Right lobe of liver (tissue), 4 donors: Measurements from ENCODE around the gene PEX13.

Experiments used
- CTCF ChIP-seq, 4 donors: fragments of 200-600 bp in 3 of 4; fragments of 450-650 bp in 1 of 4; IDR thresholded peaks; one replicate each; pipeline versions ENCODE4 v1.5.1 to v1.8.0; 2016 to 2022; ENCODE audit warnings: antibody characterized with exemption in 4 of 4, mild to moderate bottlenecking in 2 of 4
- POLR2A ChIP-seq: fragments of 450-650 bp; IDR thresholded peaks from one replicate; pipeline ENCODE4 v1.6.1; 2017; ENCODE audit warnings: antibody characterized with exemption, mild to moderate bottlenecking
- donor health status: DM: no; HTN: no; CAD: no.
- donor health status: DM: no; HTN: no; CAD: no.
- donor health status: DM: no; HTN: yes; CAD: no.

- TF ChIP-seq CTCF (IDR thresholded peaks at IDR 0.05) (no peak), POLR2A (no peak)
These were observed 10.9 kb upstream of the PEX13 start for GRCh38 chr2:61006486-61007105.
